ENCODE data around the gene MOB1A. TPM values are rescaled to one million over a fixed set of nuclear protein-coding genes. Genes with fewer than 3 reads are reported as not detected.

Gene MOB1A
- total RNA-seq, 1 experiment from 2014 or later = 92.6 TPM

GRCh38 chr2:74225698-74226459 lies 47.2 kb upstream of the MOB1A start:
- H3K27ac Mint-ChIP-seq (ENCODE audit: low read depth, unreplicated experiment) = peak overlapping the region; percentile 84
- H3K9me3 Mint-ChIP-seq (ENCODE audit: unreplicated experiment) = no peaks in the 10 kb centered on the region
- H3K27me3 Mint-ChIP-seq (ENCODE audit: insufficient read depth, unreplicated experiment) = no peaks in the 10 kb centered on the region
- H3K4me1 Mint-ChIP-seq (ENCODE audit: insufficient read depth, unreplicated experiment) = peaks cover 17% of the 10 kb centered on the region
- ChIA-PET POLR2A (interaction anchor here (0.6 to 2.3 kb wide), 3 partner anchors 13 to 26 kb away, joined by 3 to 10 read pairs (median 3); partner anchors contain the start of gene MTHFD2), CTCF (interaction anchor here (1.2 kb wide), 1 partner anchor 24 kb away, joined by 3 read pairs; no protein-coding TSS in a partner anchor)
- DNase-seq (ENCODE audit: unreplicated experiment) = no peak
- BruUV-seq (replicated peaks) = no TSS peak
- peaks cover 14% of the 10 kb centered on the region for H3K36me3 Mint-ChIP-seq (ENCODE audit: insufficient read depth, unreplicated experiment)
- intact Hi-C loops (cut with micrococcal nuclease) = no loop called here
- TF ChIP-seq CTCF (IDR thresholded peaks at IDR 0.05; ENCODE audit: unreplicated experiment) = no peak
- H3K4me3 Mint-ChIP-seq (ENCODE audit: unreplicated experiment) = peak overlapping the region; percentile 60

GRCh38 chr2:74223941-74224770 lies 45.5 kb upstream of the MOB1A start:
- CTCF ChIA-PET = no interaction called here
- no peak overlapping the region for H3K4me3 Mint-ChIP-seq (ENCODE audit: unreplicated experiment)

GRCh38 chr2:74222300-74222650 lies 43.6 kb upstream of the MOB1A start:
- Mint-ChIP-seq H3K27me3 (ENCODE audit: insufficient read depth, unreplicated experiment) (no peaks in the 10 kb centered on the region), H3K4me3 (ENCODE audit: unreplicated experiment) (no peak overlapping the region), H3K4me1 (ENCODE audit: insufficient read depth, unreplicated experiment) (peaks cover 17% of the 10 kb centered on the region), H3K9me3 (ENCODE audit: unreplicated experiment) (no peaks in the 10 kb centered on the region), H3K36me3 (ENCODE audit: insufficient read depth, unreplicated experiment) (peaks cover 47% of the 10 kb centered on the region), H3K27ac (ENCODE audit: low read depth, unreplicated experiment) (no peak overlapping the region)
- intact Hi-C loops (cut with micrococcal nuclease) = no loop called here
- POLR2A ChIA-PET = interaction anchor here (0.8 kb wide), 1 partner anchor 12 kb away, joined by 3 read pairs; no protein-coding TSS in a partner anchor
- CTCF ChIA-PET = no interaction called here
- no TSS peak for BruUV-seq (replicated peaks)
- no peak for TF ChIP-seq CTCF (IDR thresholded peaks at IDR 0.05; ENCODE audit: unreplicated experiment)
- DNase-seq (ENCODE audit: unreplicated experiment) = no peak

More at GRCh38 chr2:74223941-74224770, 45.5 kb upstream of the MOB1A start:
- TF ChIP-seq CTCF (IDR thresholded peaks at IDR 0.05; ENCODE audit: unreplicated experiment) = no peak
- no peak for DNase-seq (ENCODE audit: unreplicated experiment)
- Mint-ChIP-seq H3K36me3 (ENCODE audit: insufficient read depth, unreplicated experiment) (peaks cover 29% of the 10 kb centered on the region), H3K9me3 (ENCODE audit: unreplicated experiment) (no peaks in the 10 kb centered on the region), H3K4me1 (ENCODE audit: insufficient read depth, unreplicated experiment) (peaks cover 17% of the 10 kb centered on the region), H3K27ac (ENCODE audit: low read depth, unreplicated experiment) (peak overlapping the region; percentile 37), H3K27me3 (ENCODE audit: insufficient read depth, unreplicated experiment) (no peaks in the 10 kb centered on the region)
- intact Hi-C loops (cut with micrococcal nuclease) = no loop called here
- POLR2A ChIA-PET = no interaction called here
- BruUV-seq (replicated peaks) = no TSS peak

GRCh38 chr2:74221604-74222299 lies 43.1 kb upstream of the MOB1A start:
- Mint-ChIP-seq H3K9me3 (ENCODE audit: unreplicated experiment) (no peaks in the 10 kb centered on the region), H3K36me3 (ENCODE audit: insufficient read depth, unreplicated experiment) (peaks cover 52% of the 10 kb centered on the region), H3K27me3 (ENCODE audit: insufficient read depth, unreplicated experiment) (no peaks in the 10 kb centered on the region), H3K4me1 (ENCODE audit: insufficient read depth, unreplicated experiment) (peaks cover 13% of the 10 kb centered on the region), H3K27ac (ENCODE audit: low read depth, unreplicated experiment) (no peak overlapping the region), H3K4me3 (ENCODE audit: unreplicated experiment) (no peak overlapping the region)
- CTCF ChIA-PET = no interaction called here
- BruUV-seq (replicated peaks) = no TSS peak
- POLR2A ChIA-PET = interaction anchor here (0.8 kb wide), 1 partner anchor 11 kb away, joined by 3 read pairs; no protein-coding TSS in a partner anchor
- intact Hi-C loops (cut with micrococcal nuclease) = no loop called here
- TF ChIP-seq CTCF (IDR thresholded peaks at IDR 0.05; ENCODE audit: unreplicated experiment) = no peak
- DNase-seq (ENCODE audit: unreplicated experiment) = no peak
